ENCODE results near the gene XIST.

Gene XIST

GRCh38 chrX:73785493-73785892 lies 67.0 kb downstream of the XIST start:
- no peak for DNase-seq

Data from GF-D8 (cell line).